ENCODE measurements around the gene SF3A2. TPM values are rescaled to one million over a fixed set of nuclear protein-coding genes. Genes with fewer than 3 reads are reported as not detected.

The SF3A2 gene
- total and polyA plus RNA-seq, 2 experiments from 2014 or later, result 21.2 to 75.3 TPM

- Histone ChIP-seq H3K27ac (no peak overlapping the region), H4K20me1 (ENCODE audit: insufficient read depth, poor library complexity, severe bottlenecking) (no peaks in the 10 kb centered on the region), H3K36me3 (replicated peaks; ENCODE audit: insufficient read depth, low read depth) (no peaks in the 10 kb centered on the region), H3K4me1 (ENCODE audit: insufficient read depth) (peaks cover 13% of the 10 kb centered on the region), H3K4me3 (no peak overlapping the region), H3K4me2 (peak overlapping the region; percentile 91), H2AFZ (peak overlapping the region; percentile 40), H3K9me3 (ENCODE audit: low read depth) (no peaks in the 10 kb centered on the region), H3K9me2 (replicated peaks; ENCODE audit: insufficient read depth) (no peaks in the 10 kb centered on the region), H3K79me2 (no peaks in the 10 kb centered on the region), H3K27me3 (no peaks in the 10 kb centered on the region)
- WGBS (ENCODE audit: low lambda C conversion rate, missing lambda C conversion rate), result 51% methylated on average over 20 of the region's 20 CpGs
- no peak for TF ChIP-seq EZH2phosphoT487 (IDR thresholded peaks at IDR 0.05; ENCODE audit: low read depth, severe bottlenecking, unreplicated experiment)
- TF ChIP-seq EZH2 (IDR thresholded peaks at IDR 0.05; ENCODE audit: borderline replicate concordance), result no peak
- TF ChIP-seq CTCF (IDR thresholded peaks at IDR 0.05; ENCODE audit: poor library complexity), result peak; percentile 52
- peak; percentile 81 for DNase-seq (ENCODE audit: low spot score)
These were observed 17.6 kb downstream of the SF3A2 start for GRCh38 chr19:2254064-2254872.

DNA sequence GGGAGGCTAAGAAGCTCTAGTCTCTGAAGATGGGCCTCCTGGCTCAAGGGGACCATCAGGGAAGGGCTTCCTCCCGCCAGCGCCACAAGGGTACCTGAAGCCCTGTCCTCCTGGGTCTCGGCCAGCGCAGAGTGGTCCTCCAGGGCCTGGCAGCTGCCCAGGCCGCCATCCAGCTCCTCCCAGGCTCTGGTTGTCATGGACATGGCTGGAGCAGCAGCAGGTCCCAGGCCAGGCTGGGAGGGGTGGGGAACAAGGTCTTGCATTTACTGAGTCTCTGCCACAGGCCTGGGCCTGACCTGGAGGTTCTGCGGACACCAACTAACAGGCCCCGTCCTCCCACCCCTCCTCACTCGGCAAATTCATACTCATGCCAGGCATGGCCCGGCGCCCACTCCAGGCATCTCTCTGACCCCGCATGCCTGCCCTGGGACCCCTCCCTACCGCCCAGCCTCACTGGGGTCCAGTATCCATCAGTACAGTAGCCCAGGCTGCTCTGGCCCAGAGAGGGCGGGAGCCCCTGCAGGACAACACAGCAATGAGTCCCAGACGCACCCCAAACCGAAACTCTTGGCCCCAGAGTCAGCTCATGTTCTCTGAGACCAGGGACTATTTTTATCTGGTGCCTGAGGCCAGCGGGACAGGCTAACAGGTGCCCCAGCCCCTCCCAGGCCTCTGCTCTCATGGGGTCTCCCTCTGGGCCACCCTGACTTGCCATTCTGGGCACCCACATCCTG is 18.7 kb downstream of the SF3A2 start:
- Histone ChIP-seq H3K36me3 (replicated peaks; ENCODE audit: insufficient read depth, low read depth) (no peaks in the 10 kb centered on the region), H3K4me3 (no peak overlapping the region), H4K20me1 (ENCODE audit: insufficient read depth, poor library complexity, severe bottlenecking) (no peaks in the 10 kb centered on the region), H3K9me3 (ENCODE audit: low read depth) (no peaks in the 10 kb centered on the region), H3K4me2 (no peak overlapping the region), H2AFZ (no peak overlapping the region), H3K79me2 (no peaks in the 10 kb centered on the region), H3K27me3 (no peaks in the 10 kb centered on the region), H3K9me2 (replicated peaks; ENCODE audit: insufficient read depth) (no peaks in the 10 kb centered on the region), H3K27ac (no peak overlapping the region), H3K4me1 (ENCODE audit: insufficient read depth) (peaks cover 13% of the 10 kb centered on the region)
- 96% methylated on average over 16 of the region's 16 CpGs for WGBS (ENCODE audit: low lambda C conversion rate, missing lambda C conversion rate)
- TF ChIP-seq EZH2 (IDR thresholded peaks at IDR 0.05; ENCODE audit: borderline replicate concordance) (no peak), EZH2phosphoT487 (IDR thresholded peaks at IDR 0.05; ENCODE audit: low read depth, severe bottlenecking, unreplicated experiment) (no peak), CTCF (IDR thresholded peaks at IDR 0.05; ENCODE audit: poor library complexity) (no peak)
- no peak for DNase-seq (ENCODE audit: low spot score)

DNA sequence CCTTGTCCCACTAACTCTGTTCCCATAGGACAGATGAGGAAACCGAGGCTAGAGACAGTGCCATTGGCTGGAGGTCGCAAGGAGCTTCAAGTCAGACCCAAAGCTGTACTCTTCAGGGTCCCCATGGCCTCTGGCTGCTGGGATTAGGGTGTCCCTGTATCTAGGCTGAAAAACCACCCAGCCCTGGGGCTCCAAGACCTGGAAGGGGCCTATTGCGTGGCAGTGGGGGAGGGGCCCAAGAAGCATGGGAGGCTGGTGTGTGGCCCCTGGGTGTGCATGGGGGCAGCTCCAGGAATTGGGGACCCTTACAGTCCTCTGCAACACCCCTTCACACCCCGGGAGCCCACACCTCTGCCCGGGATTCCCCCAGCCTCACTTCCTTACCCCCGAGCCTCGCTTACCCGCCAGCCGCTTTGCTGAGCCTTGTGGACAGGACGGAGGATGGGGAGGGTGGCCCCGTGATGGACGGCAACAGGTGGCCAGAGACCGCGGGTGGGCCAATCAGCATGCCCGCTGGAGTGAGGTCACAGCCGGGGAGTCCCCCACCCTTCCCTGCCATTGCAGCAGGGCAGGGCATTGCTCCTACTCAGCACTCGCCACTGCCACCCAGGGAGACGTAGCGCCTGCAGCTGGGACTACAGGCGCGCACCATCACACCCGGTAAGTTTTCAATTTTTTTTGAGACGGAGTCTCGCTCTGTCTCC is 19.5 kb downstream of the SF3A2 start, which contains the start of gene JSRP1:
Gene JSRP1 (minus strand): TSS at position 436 of the 704 bp plus-strand sequence. CDS start 1,103 bp downstream, outside the sequence.
- 90% methylated on average over 24 of the region's 24 CpGs for WGBS (ENCODE audit: low lambda C conversion rate, missing lambda C conversion rate)
- TF ChIP-seq EZH2phosphoT487 (IDR thresholded peaks at IDR 0.05; ENCODE audit: low read depth, severe bottlenecking, unreplicated experiment), result no peak
- no peak for TF ChIP-seq EZH2 (IDR thresholded peaks at IDR 0.05; ENCODE audit: borderline replicate concordance)
- TF ChIP-seq CTCF (IDR thresholded peaks at IDR 0.05; ENCODE audit: poor library complexity), result no peak
- no peaks in the 10 kb centered on the region for H3K27me3 ChIP-seq

More for the DNA sequence above, 19.5 kb downstream of the SF3A2 start, which contains the start of gene JSRP1:
- Histone ChIP-seq H3K4me3 (no peak within 1 kb of the TSS), H3K79me2 (no peaks in the 10 kb centered on the region), H3K9me2 (replicated peaks; ENCODE audit: insufficient read depth) (no peaks in the 10 kb centered on the region), H3K4me1 (ENCODE audit: insufficient read depth) (peaks cover 13% of the 10 kb centered on the region), H3K36me3 (replicated peaks; ENCODE audit: insufficient read depth, low read depth) (no peaks in the 10 kb centered on the region), H3K27ac (no peak within 1 kb of the TSS), H3K4me2 (no peak within 1 kb of the TSS), H4K20me1 (ENCODE audit: insufficient read depth, poor library complexity, severe bottlenecking) (no peaks in the 10 kb centered on the region), H3K9me3 (ENCODE audit: low read depth) (no peaks in the 10 kb centered on the region), H2AFZ (no peak within 1 kb of the TSS)
- no peak for DNase-seq (ENCODE audit: low spot score)

All from hepatocyte (in vitro differentiated cells).